HG03442 (cell line): Measurements from ENCODE around the gene LRP6.
"Not testable (repeated sequence)": the region's sequence is repeated elsewhere in the genome, so short reads cannot be mapped to it uniquely, and the experiment has no call there.

Experiments
- ATAC-seq: cut with Tn5 transposase; IDR thresholded peaks from one replicate; pipeline ENCODE4 v1.9.1; 2021; ENCODE audit warnings: mild to moderate bottlenecking, moderate library complexity; ENCODE audit not compliant: unreplicated experiment

Gene LRP6

GRCh38 chr12:12127304-12127703, 139.5 kb downstream of the LRP6 start:
- no peak for ATAC-seq

- ATAC-seq: no peak
Observed at GRCh38 chr12:12126551-12126950, 140.3 kb downstream of the LRP6 start.

GRCh38 chr12:12123036-12123604, 143.7 kb downstream of the LRP6 start:
- no peak for ATAC-seq

- ATAC-seq: no peak
Observed at GRCh38 chr12:12121061-12121460, 145.8 kb downstream of the LRP6 start.

- no peak for ATAC-seq
Observed at GRCh38 chr12:12116677-12117076, 150.2 kb downstream of the LRP6 start.

GRCh38 chr12:12115514-12115913, 151.3 kb downstream of the LRP6 start:
- no peak for ATAC-seq

- ATAC-seq: not testable (repeated sequence)
Observed at GRCh38 chr12:12110923-12111555, 155.8 kb downstream of the LRP6 start.

GRCh38 chr12:12108441-12109058, 158.3 kb downstream of the LRP6 start:
- no peak for ATAC-seq

- ATAC-seq: no peak
Observed at GRCh38 chr12:12107678-12108077, 159.2 kb downstream of the LRP6 start.

- no peak for ATAC-seq
Observed at GRCh38 chr12:12099102-12099501, 167.7 kb downstream of the LRP6 start.

GRCh38 chr12:12098691-12099015, 168.2 kb downstream of the LRP6 start:
- no peak for ATAC-seq

- no peak for ATAC-seq
Observed at GRCh38 chr12:12097891-12098690, 168.8 kb downstream of the LRP6 start.

GRCh38 chr12:12095021-12095420, 171.8 kb downstream of the LRP6 start:
- no peak for ATAC-seq

GRCh38 chr12:12094481-12094880, 172.4 kb downstream of the LRP6 start:
- no peak for ATAC-seq

- no peak for ATAC-seq
Observed at GRCh38 chr12:12091977-12092663, 174.7 kb downstream of the LRP6 start.

GRCh38 chr12:12091071-12091470, 175.8 kb downstream of the LRP6 start:
- no peak for ATAC-seq

- ATAC-seq: no peak
Observed at GRCh38 chr12:12088761-12089160, 178.1 kb downstream of the LRP6 start.

GRCh38 chr12:12088147-12088546, 178.7 kb downstream of the LRP6 start:
- ATAC-seq: no peak

- ATAC-seq: no peak
Observed at GRCh38 chr12:12087693-12088034, 179.2 kb downstream of the LRP6 start.

GRCh38 chr12:12086973-12087692, 179.7 kb downstream of the LRP6 start:
- ATAC-seq: no peak

- no peak for ATAC-seq
Observed at GRCh38 chr12:12086362-12086761, 180.5 kb downstream of the LRP6 start.
